ENCODE results near the gene CLTA.
"Not testable (repeated sequence)": the region's sequence is repeated elsewhere in the genome, so short reads cannot be mapped to it uniquely, and the experiment has no call there.

CLTA gene

DNA sequence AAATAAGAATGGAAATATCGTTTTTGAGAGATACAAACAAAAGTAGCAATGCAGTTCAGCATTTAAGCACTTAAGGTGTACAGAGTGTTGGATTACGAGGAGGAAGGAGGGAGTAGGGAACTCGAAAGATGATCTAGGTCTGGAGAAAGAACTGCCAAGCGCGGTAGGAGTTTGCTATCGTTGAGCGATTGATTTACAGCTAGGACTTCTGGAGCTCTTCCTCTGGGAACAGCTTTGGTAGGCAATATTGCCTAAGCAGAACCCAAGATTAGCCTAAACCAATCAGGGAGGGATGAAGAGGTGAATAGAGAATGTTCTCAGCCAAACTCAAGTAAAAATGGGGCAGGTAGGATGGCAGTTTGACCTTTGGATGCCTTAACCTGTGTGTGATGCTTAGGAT is 965 bp downstream of the CLTA start:
- no peak for DNase-seq

DNA sequence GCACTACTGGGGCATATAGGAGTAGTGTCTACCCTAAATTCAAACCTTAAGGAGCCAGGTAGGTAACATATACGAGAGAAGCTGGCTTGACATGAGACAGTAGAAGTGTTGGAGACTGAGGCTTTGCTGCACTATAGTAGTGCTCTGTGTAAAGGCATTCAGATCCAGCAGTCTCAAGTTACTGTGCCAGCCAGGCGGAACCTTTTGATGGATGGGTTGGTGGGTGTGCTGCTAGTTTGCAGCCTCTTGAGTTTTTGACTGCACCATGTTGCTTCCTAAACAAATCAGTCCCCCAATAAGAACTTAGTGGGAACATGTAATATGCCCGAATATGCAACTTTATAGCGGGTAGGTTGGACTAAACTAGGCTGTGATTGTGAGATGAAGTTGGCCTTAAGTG is 1.5 kb downstream of the CLTA start:
- no peak for DNase-seq

DNA sequence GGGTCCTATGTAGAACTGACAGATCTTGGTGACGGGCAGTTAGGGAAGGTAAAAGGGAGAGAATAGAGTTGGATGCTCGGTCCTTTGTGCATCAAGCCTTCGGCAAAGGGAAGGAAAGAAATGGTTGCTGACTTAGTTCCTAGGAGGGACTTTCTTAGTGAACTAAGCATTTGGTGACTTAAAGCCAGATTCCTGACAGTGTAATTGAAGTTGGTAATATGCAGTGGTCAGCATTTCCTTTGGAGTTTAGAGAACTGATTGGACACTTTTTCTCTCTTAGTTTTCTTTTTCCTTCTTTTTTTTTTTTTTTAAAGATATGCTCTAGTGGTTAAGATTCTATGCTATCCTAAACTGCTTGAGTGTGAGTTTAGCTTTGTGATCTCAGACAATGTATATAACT is 2.3 kb downstream of the CLTA start:
- DNase-seq: no peak

DNA sequence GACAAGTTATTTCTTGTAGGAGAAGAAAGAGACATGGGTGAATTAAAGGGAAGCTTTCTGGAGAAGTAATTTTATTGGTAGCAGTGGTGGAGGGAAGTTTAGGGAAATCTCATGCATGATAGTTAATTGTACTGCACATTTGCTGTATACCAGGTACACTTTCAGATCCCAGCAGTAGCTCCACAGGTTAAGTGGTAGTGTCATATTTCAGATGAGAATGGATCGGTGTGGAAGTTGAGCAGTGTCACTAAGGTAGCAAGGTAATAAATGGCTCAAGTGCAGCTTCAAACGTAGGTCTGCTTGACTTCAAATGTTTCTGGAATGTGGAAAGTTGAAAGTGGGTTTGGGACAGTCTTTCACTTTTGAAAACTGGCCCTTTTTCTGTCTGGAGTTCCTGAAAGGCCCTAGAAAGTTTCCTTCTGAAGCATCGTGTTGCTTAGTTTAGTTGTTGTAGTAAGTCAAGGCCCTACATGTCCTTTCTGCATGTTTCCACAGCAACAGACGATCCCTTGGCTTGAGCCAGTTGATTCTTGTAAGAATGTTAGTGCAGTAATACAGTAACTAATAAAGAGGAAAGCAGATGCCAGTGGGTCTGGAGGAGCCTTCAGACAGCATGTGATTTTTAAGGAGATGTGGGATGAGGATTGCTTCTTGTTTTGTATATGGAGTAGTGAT is 3.7 kb downstream of the CLTA start:
- no peak for DNase-seq

DNA sequence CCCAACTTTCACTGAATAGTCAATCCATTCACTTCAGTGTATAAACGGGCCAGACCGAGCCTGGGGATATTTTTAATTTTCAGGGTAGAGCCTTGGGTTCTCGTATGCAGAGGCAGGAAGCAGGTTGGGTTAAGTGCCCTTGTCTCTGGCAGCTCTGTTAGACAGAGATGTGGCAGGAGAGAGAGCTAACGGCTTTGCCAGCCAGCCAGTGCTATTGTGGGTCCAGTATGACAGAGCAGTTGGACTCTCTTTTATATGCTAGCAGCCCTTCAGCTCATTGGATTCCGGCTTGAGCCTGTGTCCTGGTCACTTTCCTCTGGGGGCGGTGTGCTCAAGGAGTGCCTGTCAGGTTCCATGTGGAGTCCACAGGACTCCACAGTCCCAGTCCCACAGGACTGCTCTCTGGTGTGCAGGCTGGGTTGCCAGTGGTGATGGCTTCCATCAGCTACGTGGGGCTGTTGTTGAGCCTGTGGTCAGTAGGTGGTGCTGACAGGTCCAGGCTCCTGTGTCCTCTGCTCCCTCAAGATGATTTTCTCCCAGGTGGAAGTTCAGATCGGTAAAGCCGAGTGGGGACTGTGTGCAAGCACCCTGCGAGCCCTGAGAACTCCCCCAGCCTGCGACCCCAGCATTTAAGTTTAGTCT is 14.3 kb downstream of the CLTA start:
- DNase-seq: no peak

DNA sequence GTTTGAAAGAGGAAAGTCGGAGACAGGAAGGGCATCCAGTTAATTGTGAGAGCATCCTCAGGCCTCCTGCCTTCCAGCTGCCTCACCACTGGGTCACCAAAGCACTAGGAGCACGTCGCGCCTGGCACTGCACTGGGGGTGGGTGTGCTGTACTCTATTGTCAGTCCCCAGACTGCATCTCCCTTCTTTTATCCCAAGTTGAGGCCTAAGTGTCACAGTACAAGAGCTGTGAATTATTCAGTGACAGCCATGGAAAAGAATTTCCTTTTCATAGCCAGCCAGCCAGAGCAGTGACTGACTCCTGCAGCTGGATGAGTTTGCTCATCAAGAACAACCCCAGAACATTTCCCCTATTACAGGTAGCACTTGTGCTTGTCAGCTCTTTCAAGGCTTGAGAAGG is 16.3 kb downstream of the CLTA start:
- no peak for DNase-seq

DNA sequence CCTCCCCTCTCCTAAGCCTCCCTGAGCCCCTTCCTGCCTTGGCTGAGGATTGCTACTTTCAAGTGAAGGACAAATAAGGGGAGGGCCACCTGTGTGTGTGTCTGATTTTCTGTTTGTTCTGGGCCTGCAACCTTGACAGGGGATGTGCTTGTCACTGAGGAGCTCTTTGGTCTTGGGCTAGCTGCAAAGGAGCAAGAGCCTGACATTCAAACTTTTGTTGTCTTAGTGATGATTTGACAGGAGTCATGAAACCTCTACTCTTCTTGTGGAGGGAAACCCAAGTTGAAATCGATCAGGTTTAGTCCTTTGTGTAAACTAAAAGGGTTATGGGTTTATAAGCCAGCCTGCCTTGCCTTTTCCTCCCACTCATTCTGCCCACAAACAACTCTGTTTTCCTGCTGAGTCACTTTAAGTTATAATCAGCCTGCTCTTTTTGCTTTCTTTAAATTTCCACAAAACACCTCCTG is 16.9 kb downstream of the CLTA start:
- DNase-seq: no peak

DNA sequence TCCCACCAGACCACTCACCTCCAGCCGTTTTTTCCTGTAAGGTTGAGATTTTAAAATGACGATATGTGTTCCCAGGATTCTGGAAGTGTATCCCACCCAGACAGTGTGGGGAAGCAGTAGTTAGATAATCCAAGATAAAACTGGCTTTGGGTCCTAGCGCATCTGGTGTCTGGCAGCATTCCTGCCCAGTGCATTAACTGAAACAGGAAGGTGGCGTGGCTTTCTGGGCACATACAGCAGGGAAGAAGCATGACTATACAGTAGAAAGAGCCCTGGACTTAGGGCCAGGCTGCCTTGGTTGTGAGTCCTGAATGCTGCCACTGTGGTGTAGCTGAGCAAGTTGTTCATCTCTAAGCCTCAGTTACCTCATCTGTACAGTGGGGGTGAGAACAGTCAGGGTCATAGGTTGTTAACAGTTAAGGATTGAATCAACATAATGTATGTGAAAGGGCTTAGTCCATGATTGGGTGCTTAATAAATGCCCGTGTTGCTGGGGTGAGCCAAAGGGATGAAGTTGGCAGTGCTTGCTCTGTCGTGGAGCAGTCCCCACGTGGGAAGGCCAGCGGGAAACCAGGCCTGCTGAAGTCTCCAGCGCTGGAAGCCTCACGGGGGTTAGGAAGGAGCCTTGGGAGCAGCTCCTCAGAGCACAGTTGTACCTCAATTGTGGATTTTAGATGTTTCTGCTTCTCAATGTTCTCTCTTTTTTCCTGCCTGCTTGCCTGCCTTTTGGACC is 18.0 kb downstream of the CLTA start:
- no peak for DNase-seq

DNA sequence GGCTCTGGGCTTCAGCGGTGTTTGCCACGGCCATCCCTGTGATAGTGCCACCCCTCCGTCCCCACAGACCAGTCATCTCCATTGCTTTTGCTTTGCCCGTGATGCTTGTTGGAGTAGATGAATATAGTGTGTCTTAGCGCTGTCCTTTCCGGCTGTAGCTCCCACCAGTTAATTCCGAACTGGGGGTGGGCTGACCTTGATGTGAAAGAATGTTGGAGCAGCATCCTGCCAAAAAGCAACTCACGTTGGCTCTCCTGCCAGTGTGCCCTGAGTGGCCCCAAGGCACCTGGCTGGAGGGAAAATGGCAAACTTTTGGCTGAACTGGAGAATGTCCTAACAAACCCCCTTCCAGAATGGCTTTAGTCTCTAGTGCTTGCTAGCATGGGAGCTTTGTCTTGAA is 20.0 kb downstream of the CLTA start:
- DNase-seq: no peak

DNA sequence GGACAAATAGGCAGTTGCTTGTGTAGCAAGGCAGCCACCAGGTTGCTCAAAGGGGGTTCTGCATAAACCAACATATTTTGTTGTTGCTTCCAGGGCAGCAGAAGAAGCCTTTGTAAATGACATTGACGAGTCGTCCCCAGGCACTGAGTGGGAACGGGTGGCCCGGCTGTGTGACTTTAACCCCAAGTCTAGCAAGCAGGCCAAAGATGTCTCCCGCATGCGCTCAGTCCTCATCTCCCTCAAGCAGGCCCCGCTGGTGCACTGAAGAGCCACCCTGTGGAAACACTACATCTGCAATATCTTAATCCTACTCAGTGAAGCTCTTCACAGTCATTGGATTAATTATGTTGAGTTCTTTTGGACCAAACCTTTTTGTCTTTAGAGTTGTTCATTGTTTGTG is 20.8 kb downstream of the CLTA start:
- no peak for DNase-seq

DNA sequence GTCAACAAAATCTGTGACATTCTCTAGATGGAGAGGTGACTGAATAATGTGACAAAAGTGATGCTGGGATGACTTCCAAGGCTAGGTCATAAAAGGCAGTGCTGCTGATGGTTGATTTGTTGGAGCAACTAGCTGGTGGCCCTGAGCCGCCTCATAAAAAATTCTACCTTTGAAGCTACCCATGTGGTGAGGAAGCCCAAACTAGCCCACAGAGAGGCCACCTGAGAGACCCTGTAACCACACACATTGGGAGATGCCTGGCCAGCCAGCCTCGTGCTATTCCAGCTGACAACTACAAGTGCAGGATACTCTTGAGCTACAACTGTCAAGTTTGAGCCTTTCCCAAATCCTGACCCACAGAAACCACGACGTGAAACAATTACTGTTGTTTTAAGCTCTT is 22.7 kb downstream of the CLTA start:
- no peak for DNase-seq

DNA sequence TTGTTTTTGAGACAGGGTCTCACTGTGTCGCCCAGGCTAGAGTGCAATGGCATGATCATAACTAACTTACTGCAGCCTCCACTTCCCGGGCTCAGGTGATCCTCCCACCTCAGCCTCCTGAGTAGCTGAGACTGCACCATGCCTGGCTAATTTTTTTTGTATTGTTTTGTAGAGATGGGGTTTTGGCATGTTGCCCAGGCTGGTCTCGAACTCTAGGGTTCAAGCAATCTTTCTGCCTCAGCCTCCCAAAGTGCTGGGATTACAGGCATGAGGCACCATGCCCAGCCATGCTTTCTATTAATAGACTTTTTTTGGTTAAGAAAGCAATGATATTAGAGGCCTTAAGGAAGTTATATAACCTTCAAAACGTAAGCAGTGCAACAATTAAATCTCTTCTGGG is 23.3 kb downstream of the CLTA start:
- no peak for DNase-seq

DNA sequence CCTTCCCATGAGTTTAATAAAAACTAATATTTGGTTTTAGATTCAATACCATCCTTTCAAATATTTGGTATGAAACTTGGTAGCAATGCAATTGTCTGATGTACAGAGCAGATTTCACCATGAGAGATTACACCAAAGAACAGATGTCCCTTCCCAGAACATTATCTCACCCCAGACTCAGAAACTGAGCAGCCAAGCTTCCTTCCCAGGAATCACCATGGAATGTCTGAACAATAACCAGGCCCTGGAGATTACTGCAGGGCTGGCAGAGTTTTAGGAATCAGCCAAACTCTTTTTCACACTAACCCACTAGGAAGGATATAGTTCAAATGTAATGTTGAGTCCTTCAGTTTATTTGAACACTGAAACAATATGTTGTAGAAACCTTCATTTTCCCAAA is 23.9 kb downstream of the CLTA start:
- no peak for DNase-seq

DNA sequence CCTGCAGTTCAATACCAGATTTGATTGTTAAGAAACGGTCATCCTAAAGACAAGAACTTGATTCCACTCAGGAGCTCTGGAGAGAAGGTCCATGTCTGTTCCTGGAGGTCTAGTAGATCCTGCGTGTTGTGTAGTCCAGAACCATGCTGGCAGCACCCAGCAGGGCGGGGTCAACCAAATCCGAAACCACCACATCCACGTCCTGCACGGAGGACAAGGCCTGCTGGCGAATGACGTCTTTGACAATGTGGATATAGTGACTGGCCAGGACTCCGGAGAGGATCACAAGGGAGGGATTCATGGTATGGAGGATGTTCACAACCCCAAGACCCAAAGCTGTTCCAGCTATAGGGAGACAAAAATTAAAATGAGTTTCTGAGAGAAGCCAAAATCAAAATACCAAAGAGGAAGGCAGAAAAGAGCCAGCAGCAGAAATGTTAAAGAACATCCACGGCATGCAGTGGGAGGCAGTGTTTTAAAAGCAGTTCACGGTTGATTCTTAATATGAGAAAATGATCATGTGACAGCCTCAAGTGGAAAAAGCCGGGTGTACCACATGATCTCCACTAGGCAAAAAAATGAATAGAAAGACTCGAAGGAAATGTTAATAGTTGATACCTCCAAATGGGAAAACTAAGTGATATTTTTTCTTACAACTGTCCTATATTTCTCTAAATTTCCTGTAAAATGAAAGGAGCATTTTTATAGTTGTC is 26.7 kb downstream of the CLTA start:
- no peak for DNase-seq

DNA sequence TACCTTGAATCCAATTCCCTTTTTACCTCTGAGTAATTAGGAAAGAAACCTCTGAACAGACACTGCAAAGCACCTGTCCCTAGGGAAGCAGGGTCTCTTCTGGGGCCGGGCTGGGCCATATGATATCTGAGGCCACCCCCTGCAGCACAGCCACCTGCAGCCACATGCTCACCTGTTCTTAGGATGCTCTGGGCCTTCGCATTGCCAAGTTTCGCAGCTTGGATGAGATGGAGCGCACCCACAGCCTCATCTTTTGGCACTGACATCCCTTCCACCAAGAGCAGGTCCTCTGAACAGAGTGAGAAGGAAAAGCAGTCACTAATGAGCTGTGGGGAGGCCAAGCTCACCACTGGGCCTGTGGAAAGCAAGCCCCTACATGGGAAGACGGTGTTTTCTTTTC is 27.3 kb downstream of the CLTA start:
- DNase-seq: no peak

DNA sequence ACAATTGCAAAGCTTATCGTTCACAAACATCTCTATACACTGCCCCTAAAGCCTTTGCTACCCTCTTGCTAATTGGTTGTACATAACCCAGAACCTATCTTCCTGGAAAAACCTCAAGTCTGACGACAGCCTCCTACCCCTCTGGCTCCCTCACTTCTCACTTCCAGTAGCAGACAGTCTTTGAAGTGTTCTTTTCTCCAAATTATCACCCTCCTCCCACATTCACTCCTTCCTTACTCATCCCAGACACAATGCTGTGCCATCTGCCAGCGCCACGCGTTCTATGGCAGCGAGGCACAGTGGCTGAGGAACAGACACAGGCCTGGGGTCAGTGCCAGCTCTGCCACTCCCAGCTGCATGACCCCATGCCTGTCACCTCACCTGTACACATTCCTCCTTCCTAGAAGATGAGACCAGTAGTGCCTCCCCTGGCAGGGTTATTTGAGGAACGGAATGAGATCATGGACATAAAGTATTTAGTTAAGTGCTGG is 27.7 kb downstream of the CLTA start:
- no peak for DNase-seq

DNA sequence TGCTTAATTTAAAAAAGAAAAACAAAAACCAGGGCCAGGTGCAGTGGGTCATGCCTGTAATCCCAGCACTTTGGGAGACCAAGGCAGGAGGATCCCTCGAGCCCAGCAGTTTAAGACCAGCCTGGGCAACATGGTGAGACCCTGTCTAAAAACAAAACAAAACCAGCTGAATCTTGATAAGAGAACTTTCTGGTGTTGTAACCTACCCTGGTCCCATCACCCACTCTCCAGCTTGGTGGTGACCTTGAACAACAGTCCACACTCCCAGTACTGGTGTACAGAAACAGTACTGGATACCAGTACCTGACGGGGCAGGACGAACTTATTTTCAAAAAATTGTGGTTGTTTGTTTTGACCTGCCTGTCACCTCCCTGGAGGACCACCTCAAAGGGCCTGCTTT is 30.9 kb downstream of the CLTA start:
- DNase-seq: no peak

DNA sequence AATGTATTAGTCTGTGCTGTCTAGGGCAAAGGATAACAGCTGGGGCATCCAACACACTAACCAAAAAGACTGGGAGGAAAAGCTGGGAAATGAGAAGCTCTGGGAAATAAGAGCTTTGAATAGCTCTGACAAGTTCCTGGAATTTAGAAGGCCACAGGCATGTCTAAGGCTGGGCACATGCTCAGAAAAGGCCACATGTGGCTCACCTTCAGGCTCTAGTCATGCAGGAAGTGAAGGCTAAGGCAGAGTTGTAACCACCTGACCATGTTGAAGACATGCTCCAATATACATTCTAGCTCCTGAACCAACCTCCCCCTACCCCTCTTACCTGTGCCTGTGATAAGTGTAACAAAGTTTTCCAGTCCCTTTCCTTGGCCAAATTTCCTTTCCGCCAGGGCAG is 31.7 kb downstream of the CLTA start:
- no peak for DNase-seq

DNA sequence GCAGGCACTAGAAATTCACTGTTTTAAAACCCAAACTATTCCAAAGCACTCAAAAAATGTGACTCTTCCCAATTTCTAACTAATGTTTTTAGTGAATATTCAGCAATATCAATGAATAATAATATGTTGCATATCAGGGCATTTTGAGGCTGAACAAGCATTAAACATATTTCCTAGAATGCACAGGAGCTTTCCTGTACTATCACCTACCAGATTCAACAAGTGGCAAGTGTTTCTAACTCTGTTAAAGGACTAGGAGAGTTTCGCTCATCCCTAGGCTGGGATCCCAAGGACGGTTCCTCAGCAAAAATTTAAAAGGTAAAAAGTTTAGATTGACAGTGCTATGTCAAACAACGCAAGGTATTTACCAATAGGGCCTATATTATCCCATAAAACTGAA is 46.5 kb downstream of the CLTA start:
- DNase-seq: no peak

DNA sequence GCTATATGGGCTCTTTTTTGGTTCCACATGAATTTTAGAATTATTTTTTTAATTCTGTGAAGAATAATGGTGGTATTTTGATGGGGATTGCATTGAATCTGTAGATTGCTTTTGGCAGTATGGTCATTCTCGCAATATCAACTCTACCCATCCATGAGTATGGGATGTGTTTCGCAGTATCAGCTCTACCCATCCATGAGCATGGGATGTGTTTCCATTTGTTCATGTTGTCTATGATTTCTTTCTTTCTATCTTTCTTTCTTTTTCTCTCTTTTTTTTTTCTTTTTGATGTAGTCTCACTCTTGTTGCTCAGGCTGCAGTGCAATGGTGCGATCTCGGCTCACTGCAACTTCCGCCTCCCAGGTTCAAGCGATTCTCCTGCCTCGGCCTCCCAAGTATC is 48.5 kb downstream of the CLTA start:
- not testable (repeated sequence) for DNase-seq

DNA sequence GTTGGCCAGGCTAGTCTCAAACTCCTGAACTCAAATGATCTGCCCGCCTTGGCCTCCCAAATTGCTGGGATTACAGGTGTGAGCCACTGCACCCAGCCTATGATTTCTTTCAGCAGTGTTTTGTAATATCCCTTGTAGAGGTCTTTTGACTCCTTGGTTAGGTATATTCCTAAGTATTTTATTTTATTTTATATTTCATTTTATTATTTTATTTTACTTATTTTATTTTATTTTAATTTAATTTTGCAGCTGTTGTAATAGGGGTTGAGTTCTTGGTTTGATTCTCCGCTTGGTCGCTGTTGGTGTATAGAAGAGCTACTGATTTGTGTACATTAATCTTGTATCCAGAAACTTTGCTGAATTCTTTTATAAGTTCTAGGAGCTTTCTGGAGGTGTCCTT is 49.0 kb downstream of the CLTA start:
- not testable (repeated sequence) for DNase-seq

DNA sequence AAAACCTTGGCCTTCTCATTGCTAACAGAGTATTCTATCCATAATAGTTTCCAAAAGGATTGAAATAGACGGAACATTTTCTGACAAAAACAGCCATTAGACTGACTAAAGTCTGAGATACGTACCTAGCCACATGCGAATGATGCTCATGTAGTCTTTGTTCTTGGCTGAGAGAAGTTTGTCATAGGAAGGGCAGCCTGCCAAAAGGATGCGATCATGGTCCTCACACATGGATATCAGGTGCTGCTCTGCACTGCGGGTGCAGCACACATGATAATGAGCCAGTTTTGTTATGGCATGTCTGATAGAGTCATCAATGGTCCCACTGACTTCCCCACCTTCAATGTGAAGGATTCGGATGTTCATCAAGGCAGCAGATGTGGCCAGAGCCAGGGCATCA is 55.2 kb downstream of the CLTA start:
- no peak for DNase-seq

DNA sequence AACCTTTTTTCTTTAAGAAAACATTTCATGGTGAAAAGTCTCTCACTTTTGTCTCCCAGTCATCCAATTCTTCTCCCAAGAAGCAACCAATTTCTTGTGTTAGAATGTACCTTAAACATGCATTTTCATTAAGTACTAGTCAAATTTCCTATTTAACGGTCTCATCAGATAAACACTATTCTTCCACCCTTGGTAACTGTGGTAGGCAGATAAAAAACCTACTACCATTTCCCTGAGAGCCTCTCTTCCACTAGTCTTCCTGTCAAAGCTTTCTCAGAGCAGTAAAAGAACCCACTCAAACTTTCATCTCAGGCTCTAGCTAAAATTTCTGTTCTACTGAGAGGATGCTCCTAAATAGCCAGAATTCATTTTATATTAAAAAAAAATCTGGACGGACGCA is 56.6 kb downstream of the CLTA start:
- no peak for DNase-seq

DNA sequence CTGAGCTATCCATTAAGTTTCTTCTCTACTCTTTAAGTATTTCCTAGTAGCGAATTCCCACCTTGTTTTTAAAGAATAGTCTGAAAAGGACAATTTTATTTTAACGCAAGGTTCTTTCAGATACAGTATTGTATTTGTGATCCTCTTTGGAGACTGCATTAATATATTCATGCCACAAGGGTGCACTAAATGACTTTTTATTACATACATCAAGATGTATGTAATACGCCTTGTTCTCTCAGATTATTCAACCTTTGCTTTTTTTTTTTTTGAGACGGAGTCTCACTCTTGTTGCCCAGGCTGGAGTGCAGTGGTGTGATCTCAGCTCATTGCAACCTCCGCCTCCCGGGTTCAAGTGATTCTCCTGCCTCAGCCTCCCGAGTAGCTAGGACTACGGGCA is 57.3 kb downstream of the CLTA start:
- DNase-seq: not testable (repeated sequence)

Measured in CD4-positive, alpha-beta T cell treated with Interleukin-17A for 4 hours (primary cell).